LNCAP (cell line): Measurements from ENCODE around the gene C19orf33.

Experiments
- TF ChIP-seq, protein P1 (sequence below): fragments of 450-650 bp; IDR thresholded peaks from 2 replicates; pipeline ENCODE4 v1.5.1; 2017; ENCODE audit warnings: mild to moderate bottlenecking

The C19orf33 gene

DNA sequence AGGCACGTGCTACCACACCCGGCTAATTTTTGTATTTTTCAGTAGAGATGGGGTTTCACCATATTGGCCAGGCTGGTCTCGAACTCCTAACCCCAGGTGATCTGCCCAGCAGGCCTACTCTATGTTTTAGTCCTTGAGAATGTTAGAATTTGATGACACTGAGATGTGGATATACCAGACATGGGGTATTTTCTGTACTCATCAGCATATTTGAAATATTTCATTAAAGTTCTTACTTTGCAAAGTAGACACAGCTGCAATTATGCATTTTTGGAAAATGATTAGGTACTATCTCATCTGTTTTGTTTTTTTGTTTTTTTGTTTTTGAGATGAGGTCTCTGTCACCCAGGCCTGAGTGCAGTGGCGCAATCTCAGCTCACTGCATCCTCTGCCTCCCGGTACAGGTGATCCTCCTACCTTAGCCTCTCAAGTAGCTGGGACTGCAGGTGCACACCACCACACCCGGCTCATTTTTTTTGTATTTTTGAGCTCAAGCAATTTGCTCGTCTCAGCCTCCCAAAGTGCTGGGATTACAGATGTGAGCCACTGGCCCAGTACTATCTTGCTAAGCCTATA lies 27.0 kb upstream of the C19orf33 start:
- TF ChIP-seq, protein P1, sequence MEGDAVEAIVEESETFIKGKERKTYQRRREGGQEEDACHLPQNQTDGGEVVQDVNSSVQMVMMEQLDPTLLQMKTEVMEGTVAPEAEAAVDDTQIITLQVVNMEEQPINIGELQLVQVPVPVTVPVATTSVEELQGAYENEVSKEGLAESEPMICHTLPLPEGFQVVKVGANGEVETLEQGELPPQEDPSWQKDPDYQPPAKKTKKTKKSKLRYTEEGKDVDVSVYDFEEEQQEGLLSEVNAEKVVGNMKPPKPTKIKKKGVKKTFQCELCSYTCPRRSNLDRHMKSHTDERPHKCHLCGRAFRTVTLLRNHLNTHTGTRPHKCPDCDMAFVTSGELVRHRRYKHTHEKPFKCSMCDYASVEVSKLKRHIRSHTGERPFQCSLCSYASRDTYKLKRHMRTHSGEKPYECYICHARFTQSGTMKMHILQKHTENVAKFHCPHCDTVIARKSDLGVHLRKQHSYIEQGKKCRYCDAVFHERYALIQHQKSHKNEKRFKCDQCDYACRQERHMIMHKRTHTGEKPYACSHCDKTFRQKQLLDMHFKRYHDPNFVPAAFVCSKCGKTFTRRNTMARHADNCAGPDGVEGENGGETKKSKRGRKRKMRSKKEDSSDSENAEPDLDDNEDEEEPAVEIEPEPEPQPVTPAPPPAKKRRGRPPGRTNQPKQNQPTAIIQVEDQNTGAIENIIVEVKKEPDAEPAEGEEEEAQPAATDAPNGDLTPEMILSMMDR = no peak

DNA sequence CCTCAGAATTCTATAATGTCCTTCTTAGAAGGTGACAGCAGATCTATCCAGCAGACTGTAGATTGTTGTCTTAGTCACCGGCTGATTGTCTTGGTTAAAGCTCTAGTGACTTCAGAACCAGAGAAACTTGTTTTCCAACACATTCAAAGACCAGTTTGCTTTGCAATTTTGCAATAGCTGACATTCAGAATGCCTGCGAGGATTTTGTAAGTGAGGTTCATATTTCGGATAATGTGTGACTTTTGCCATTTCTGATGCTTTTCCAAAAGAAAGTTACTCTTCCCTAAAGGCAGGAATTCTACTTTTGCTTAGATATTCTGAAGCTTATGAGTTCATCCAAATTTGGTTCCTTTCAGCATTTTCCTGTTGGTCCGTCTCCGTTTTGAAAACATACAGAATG lies 26.5 kb upstream of the C19orf33 start:
- TF ChIP-seq, protein P1 = no peak

DNA sequence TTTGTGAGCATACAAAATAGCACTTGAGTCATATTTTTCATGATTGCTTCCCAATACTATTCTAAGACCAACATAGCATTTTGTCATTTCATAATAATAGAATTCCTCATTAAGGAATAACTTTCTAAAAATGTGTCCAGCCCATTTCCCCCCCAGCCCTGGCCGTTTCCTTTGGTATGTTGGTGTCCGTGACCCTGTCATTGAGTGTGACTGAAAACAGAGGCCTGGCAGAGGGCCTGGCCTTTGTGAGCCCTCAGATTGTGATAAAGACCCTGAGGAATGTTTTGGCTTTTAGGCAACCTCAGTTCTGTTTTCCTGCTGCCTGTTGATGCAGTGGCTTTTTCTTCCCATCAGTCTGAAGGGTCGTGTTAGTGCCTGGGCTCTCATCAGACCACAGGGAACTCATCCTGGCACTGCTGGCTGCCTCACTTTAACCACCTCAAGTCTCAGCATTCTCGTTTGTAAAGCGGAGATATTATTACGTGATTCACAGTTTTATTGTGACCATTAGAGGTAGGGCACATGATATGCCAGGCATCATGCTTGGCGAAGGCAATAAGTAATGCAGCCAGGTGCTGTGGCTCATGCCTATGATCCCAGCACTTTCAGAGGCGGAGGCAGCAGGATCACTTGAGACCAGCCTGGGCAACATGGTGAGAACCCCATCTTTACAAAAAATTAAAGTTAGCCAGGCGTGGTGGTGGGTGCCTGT lies 25.9 kb upstream of the C19orf33 start:
- TF ChIP-seq, protein P1 = no peak

DNA sequence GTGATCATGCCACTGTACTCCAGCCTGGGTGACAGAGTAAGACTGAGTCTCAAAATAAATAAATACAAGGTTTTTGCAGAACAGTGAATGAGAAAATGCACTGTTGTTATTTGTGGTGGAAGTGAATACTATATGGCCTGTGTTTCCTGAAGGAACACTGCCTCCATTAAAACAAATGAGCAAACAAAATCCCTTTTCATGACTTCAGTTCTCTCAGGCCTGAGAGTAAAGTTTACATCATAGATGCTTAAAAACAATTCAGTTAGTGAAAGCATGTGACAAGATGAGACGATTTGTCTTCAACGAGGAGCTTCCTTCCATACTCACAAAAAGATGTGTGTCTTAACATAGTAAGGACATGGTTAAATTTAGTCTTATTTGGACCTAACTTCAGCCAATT lies 25.3 kb upstream of the C19orf33 start:
- TF ChIP-seq, protein P1 = no peak

DNA sequence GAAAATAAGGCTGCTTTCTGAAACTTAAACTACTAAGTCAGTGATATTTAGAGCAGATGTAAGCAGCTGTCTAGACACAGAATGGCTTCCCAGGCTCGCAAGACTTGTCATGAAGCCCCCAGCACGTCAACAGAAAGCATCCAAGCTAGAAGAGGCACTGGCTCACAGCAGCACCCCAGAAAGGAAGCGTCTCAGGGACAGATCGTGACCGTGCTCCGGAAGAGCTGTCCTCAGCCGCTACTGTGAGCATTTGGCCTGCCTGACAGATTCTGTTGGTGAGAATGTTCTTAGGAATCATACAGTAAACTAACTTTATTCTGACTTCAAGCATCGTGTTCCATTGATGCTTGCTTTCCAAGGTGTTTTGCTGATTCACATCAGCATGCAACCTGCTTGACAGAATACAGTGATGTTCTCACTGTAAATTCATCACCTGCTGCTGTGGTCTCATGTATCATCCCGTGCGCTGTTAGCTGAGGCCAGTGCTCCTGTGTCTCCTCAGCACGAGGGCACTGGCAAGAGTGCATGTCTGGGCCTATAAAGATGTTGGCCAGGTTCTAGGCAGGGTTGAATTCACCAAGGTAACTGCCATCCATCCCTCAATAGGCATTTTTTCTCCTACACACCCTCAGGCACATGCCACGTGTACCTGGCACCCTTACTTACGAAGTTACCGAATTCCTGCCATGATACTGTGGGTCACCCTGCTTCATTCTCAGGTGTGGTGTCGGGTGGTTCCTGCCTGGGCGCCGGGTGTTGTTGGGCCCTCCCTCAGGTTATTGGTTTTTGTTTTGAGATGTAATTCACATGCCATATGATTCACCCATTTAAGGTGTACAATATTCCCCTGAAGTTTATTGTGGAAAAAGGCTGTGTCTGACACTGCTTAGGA lies 23.8 kb upstream of the C19orf33 start:
- TF ChIP-seq, protein P1 = no peak

DNA sequence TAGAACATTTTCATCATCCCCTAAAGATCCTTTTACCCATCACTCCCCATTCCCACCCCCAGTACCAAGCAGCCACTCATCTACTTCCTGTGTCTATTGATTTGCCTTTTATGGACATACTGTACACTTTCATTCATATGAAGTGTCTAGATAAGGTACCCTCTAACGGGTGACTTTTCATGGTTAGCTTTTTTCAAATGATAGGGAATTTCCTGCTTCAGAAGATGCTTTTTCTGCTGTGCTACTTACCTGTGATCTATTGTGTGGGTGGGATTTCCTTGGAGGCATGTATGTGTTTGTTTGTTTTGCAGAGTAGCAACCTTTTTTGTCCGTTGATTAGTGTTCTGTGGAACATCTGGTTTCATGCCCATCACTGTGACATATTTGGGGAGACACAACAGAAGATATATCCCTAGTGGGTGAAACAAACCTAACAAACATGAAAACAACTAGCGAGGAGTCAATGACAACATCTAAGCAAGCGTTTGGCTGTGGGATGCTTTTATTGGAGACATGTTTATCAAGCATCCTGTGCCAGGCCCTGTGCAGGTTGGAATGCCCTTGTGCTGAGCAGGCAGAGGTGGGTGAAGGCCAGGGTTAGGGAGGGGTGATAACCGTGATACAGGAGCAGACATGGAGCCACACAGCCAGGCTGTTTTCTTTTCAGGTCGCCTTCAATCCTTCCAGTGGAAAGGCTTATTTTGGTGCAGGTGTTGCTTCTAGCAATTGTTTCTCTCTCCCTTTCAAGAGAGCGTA lies 22.1 kb upstream of the C19orf33 start:
- TF ChIP-seq, protein P1 = no peak

DNA sequence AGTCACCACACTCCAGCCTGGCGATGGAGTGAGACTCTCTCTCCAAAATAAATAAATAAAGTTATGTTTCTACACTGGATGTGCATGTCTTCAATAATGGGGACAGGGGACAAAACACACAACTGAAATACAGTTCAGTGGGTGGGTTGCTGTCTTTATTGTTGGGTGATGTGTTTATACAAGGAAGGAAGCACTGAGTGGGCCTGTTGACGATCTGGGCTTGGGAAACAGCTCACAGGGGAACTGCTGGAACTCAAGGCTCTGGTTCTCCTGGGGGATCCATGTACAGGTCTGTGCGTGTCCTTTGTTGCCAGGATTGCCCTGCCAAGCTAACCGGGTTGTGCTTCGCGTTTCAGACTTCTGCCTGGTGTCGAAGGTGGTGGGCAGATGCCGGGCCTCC lies 20.8 kb upstream of the C19orf33 start:
- TF ChIP-seq, protein P1 = no peak
